GM20431 (cell line): Measurements from ENCODE around the gene PDGFRB.

ENCODE experiments used
- in situ Hi-C: fragments of 300-500 bp; cut with MseI, MboI; formaldehyde crosslinking; loops from one replicate; pipeline ENCODE4 v1.15.0; 2020; ENCODE audit warnings: low sequenced_read_pairs; ENCODE audit not compliant: unreplicated experiment

The PDGFRB gene

DNA sequence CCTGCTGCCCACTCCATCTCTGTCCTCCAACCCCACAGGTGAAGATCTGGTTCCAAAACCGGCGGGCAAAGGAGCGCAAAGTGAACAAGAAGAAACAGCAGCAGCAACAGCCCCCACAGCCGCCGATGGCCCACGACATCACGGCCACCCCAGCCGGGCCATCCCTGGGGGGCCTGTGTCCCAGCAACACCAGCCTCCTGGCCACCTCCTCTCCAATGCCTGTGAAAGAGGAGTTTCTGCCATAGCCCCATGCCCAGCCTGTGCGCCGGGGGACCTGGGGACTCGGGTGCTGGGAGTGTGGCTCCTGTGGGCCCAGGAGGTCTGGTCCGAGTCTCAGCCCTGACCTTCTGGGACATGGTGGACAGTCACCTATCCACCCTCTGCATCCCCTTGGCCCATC is 27.8 kb upstream of the PDGFRB start:
- in situ Hi-C loops, result no loop called here

- in situ Hi-C loops, result no loop called here
Observed at GRCh38 chr5:150182774-150183173, 27.1 kb upstream of the PDGFRB start.

DNA sequence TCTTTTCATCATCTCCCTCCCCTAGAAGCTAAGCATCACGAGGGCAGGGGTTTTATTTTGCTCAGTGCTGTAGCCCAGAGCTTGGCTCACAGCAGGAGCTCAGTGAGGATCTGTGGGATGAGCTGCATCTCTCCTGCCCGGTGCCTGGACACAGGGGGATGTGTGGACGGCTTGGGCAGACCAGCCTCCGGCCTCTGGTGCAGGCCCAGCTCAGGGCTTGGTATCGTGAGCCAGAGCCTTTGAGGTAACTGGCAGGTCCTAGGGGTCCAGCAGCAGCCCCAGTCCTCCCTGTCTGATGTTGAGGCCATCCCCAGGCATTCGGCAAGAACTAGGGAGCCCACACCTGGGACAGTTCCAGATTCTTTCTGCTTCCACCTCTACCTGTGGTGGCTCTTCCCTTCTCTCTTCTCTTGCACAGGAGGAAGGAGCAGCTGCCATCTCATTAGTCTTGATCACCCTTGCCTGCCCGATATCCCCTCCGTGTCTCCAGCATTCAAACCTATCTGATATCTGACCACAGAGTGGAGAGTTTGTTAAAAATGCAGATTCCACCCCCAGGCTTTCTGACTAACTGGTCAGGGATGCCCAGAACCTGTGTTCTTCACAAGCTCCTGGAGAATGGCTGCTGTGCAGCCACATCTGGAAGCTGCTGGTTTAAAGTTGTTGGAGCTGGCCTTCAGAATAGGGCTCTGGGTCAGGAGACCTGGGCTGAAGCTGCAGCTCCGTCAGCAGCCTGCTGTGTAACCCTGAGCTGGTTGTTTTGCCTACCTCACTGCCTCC is 26.3 kb upstream of the PDGFRB start:
- in situ Hi-C loops, result no loop called here

- in situ Hi-C loops, result no loop called here
Observed at GRCh38 chr5:150181027-150181426, 25.4 kb upstream of the PDGFRB start.

DNA sequence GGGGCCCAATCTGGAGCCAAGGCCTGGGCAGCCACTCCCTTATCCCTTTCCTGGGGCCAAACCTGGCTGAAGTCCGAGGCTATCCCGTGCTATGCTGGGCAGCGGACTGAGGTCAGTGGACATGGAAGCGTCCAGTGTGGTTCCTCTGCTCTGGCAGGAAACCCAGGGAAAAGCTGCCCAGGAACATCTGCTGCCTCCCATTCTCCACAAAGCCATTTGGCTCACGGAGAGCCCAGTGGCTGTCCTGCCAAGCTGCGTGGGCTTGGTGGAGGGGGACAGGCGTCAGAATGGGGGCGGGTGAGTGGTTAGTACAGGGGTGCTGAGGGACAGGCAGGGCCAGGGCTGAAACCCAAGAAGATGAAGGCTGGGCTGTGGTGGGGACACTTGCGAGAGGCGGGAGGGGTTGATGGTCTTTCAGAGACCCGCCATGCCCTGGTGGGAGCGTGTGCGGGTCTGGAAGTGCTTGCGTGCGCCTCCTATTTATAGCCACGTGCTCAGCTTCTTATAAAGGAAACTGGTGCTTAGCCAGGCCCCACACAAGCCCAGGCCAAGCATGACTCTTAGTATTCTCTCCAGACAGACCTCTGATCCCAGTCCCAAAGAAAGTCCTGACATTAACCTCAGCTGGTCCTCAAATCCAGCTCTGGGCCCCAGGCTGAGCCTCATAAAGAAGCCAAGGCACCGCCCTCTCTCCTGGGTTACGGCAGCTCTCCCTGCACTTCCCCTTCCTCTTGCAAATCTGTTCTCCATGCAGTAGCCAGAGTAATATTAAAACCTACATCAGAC is 24.8 kb upstream of the PDGFRB start:
- in situ Hi-C loops, result no loop called here

GRCh38 chr5:150179019-150179620 is 23.5 kb upstream of the PDGFRB start:
- in situ Hi-C loops, result no loop called here

DNA sequence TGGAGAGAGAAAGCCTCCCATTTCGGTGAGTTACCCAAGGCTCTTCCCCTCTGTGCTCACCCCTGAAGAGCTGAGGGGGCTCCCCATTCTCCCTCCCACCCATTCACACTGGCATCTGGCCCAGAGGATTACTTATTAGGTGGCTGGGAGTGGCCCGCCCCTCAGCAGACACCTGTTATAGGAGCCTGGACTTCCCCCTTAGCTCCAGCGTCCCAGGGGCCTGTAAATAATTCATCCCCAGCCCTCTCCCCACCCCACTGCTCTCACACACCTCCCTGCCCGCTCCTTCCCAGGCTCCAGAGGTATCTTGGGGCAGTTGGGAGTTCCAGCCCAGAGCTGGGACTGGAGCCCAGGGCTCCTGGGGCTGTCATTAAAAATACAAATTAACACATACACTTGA is 22.6 kb upstream of the PDGFRB start:
- in situ Hi-C loops, result no loop called here

- in situ Hi-C loops, result no loop called here
Observed at GRCh38 chr5:150177721-150178120, 22.1 kb upstream of the PDGFRB start.

- in situ Hi-C loops, result no loop called here
Observed at GRCh38 chr5:150176745-150177477, 21.3 kb upstream of the PDGFRB start.

DNA sequence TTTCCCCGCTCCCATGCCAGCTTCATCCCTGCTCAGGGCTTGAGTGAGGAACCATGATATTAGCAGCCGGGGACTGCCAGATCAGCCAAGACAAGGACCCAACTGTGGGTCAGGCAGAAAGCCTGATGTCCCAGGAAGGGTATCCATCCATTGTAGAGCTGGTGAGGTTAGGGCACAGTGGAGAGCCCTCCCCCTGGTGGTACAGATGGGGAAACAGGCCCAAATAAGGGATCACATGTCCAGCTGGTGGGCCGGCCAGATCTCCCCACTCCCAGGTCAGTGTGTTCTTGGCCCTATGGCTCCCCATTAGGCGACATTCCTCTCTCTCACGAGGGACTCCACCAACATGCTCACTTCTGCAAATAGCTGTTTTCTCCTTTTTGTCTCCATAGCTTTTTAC is 19.9 kb upstream of the PDGFRB start:
- in situ Hi-C loops, result no loop called here

- in situ Hi-C loops, result no loop called here
Observed at GRCh38 chr5:150175076-150175475, 19.4 kb upstream of the PDGFRB start.

- in situ Hi-C loops, result no loop called here
Observed at GRCh38 chr5:150174285-150174684, 18.6 kb upstream of the PDGFRB start.

DNA sequence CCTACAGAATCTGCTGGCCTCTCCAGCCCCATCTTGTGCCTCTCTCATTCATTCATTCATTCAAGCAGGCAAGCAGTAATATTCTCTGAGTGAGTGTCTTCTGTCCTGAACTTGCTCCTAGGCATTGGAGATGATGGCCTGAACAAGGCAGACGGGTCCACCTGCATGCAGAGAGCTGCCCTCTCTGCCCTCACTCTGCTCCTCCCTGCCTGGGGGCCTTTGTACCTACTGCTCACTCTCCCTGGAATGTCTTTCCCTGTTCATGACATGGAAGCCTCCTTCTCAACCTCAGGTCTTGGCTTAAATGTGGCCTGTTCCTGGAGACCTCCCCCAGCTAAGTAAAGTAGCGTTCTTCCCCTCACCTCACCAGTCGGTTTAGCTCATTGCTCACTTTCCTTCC is 17.5 kb upstream of the PDGFRB start:
- in situ Hi-C loops, result no loop called here

DNA sequence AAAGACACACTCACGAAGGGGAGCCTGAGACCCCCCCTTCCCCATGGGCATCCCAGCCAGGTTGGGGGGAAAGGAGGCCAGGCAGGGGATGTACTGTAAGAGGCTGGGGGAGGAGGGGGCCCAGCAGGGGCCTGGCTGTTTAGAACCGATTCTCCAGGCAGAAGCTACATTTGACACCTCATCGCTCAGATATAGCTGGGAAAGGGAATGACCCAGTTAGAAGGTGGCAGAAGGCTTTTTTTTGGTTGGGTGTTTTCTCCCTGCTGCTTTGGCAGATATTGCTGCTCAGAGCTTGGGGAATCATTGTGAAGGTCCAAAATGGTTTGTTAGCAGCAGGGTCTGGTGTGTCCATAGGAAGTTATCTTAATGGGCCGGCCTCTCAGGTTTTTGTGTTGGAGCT is 16.9 kb upstream of the PDGFRB start:
- in situ Hi-C loops, result no loop called here

DNA sequence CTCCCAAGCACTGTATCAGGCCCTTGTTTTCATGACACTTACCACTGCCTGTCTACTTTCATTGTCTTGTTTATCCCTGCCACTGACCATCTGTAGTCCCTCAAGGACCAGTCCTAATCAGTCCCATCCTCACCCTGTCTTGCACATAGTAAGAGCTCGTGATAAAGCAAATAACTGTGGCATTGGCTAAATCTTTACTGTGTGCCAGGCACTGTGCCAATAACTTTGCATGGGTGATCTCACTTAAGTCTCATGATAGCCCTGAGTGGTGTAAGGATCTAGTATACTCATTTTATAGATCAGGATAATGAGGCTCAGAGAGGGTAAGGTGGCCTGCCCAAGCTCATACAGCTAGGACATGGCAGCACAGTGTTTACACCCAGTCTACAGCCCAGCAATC is 16.5 kb upstream of the PDGFRB start:
- in situ Hi-C loops, result no loop called here

GRCh38 chr5:150168864-150169263 is 13.2 kb upstream of the PDGFRB start:
- in situ Hi-C loops, result loop anchor here (10.0 kb wide), 1 partner anchor 46 kb away; no protein-coding TSS in a partner anchor

DNA sequence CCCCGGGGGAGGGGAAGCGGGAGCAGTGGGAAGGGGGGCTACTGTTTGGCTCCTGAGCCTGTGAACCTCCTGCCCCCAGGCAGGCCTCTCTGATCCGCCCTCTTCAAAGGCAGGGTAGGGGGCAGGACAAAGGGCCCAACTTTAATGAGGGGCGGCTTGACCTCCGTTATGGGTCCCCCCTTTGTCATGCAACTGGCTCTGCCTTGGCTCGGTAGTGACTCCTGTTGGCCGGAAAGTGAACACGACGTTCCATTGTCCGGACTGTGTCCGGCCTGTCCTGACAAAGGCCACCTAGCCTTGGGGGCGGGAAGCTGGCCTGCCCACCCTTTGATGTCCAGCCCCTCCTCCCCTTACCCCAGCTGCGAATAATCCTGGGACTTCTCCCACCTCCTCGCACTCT is 12.3 kb upstream of the PDGFRB start:
- in situ Hi-C loops, result loop anchor here (10.0 kb wide), 1 partner anchor 47 kb away; no protein-coding TSS in a partner anchor

- in situ Hi-C loops, result loop anchor here (10.0 kb wide), 1 partner anchor 47 kb away; no protein-coding TSS in a partner anchor
Observed at GRCh38 chr5:150167512-150167850, 11.8 kb upstream of the PDGFRB start.

- in situ Hi-C loops, result loop anchor here (10.0 kb wide), 1 partner anchor 48 kb away; no protein-coding TSS in a partner anchor
Observed at GRCh38 chr5:150166650-150167511, 11.2 kb upstream of the PDGFRB start, which contains the start of gene CDX1. TSS of gene CDX1 (plus strand) at chr5:150166778. CDS start at chr5:150166877, 99 bp downstream.
